GM12878 (cell line): ENCODE measurements around the gene ARHGAP26. TPM values are rescaled to one million over a fixed set of nuclear protein-coding genes. Genes with fewer than 3 reads are reported as not detected.

Experiments
- ATAC-seq: fragments of 200-7000 bp; cut with Tn5 transposase; 3 replicates; pipeline ENCODE4 v1.9.1; 2020; ENCODE audit warnings: mild to moderate bottlenecking, moderate library complexity
- BruUV-seq: library from RNA; stranded (reverse); fragments of 400-500 nt; replicated peaks from 2 replicates; lab custom pipeline; 2021; lab: Mats Ljungman, UMichigan
- CTCF ChIA-PET: fragments of 300-600 bp; sonication (Branson Sonifier 250); formaldehyde crosslinking; extraction: SDS; loops from one replicate; lab custom pipeline; 2021; ENCODE audit warnings: inconsistent platforms; lab: Yijun Ruan, JAX
- POLR2A ChIA-PET: fragments of 350-600 bp; formaldehyde crosslinking; extraction: SDS; loops from one replicate; lab custom pipeline; 2021; ENCODE audit warnings: inconsistent platforms; lab: Charles Lee
- RAD21 ChIA-PET: fragments of 300-600 bp; sonication (Branson Sonifier 250); formaldehyde crosslinking; loops from one replicate; lab custom pipeline; 2023; ENCODE audit warnings: antibody characterized with exemption; ENCODE audit not compliant: unreplicated experiment; lab: Charles Lee
- SMC1A ChIA-PET: fragments of 300-600 bp; sonication (Branson Sonifier 250); formaldehyde crosslinking; loops from one replicate; lab custom pipeline; 2023; ENCODE audit not compliant: unreplicated experiment, uncharacterized antibody; lab: Charles Lee
- DNase-seq: peaks from one replicate; pipeline ENCODE4 v3.0.0-alpha.2; 2011; ENCODE audit warnings: low read depth, low spot score
- FAIRE-seq: peaks from 3 replicates; lab custom pipeline; 2011; peaks lifted over from hg19 to GRCh38; lab: Jason Lieb, UNC
- H2AFZ ChIP-seq: 2 replicates; pipeline ENCODE4 v1.6.0; 2011; ENCODE audit warnings: low read depth, low read length, control low read depth; ENCODE audit not compliant: control insufficient read depth
- H3K27ac ChIP-seq: 2 replicates; pipeline ENCODE4 v1.5.1; 2011; ENCODE audit warnings: control low read depth; ENCODE audit not compliant: control insufficient read depth, insufficient read depth
- H3K27me3 ChIP-seq, 2 experiments: replicated peaks in 1 of 2; 2 replicates each; pipeline versions ENCODE4 v1.6.0 to v1.6.1; 2011; ENCODE audit warnings: low read length in 1 of 2; ENCODE audit not compliant: control insufficient read depth in 2 of 2, insufficient read depth in 2 of 2
- H3K36me3 ChIP-seq, 2 experiments: 2 replicates each; pipeline ENCODE4 v1.5.1; 2011; ENCODE audit warnings: low read length in 1 of 2; ENCODE audit not compliant: control insufficient read depth in 2 of 2, insufficient read depth in 2 of 2
- H3K4me1 ChIP-seq: 2 replicates; pipeline ENCODE4 v1.6.1; 2011; ENCODE audit warnings: mild to moderate bottlenecking, low read length, moderate library complexity, mixed read lengths; ENCODE audit not compliant: control insufficient read depth, insufficient read depth
- H3K4me2 ChIP-seq: 2 replicates; pipeline ENCODE4 v1.6.0; 2011; ENCODE audit warnings: control low read depth; ENCODE audit not compliant: control insufficient read depth, insufficient read depth
- H3K4me3 ChIP-seq: fragments of 200-600 bp; sonication (generic); 2 replicates; pipeline ENCODE4 v1.5.1; 2016
- H3K79me2 ChIP-seq: 2 replicates; pipeline ENCODE4 v1.6.0; 2011; ENCODE audit warnings: low read length; ENCODE audit not compliant: control insufficient read depth, insufficient read depth
- H3K9ac ChIP-seq: 2 replicates; pipeline ENCODE4 v1.8.0; 2011; ENCODE audit warnings: low read length, control low read depth, mixed read lengths; ENCODE audit not compliant: control insufficient read depth, insufficient read depth
- H3K9me3 ChIP-seq: replicated peaks from 3 replicates; pipeline ENCODE4 v1.5.1; 2011; ENCODE audit warnings: mild to moderate bottlenecking, low read length; ENCODE audit not compliant: control insufficient read depth, insufficient read depth
- H4K20me1 ChIP-seq: 2 replicates; pipeline ENCODE4 v1.6.0; 2011; ENCODE audit not compliant: control insufficient read depth, insufficient read depth
- E4F1 ChIP-seq: fragments of 450-650 bp; IDR thresholded peaks from 2 replicates; pipeline ENCODE4 v1.6.1; 2018; ENCODE audit warnings: borderline replicate concordance, mild to moderate bottlenecking; ENCODE audit not compliant: partially characterized antibody
- MAX ChIP-seq: IDR thresholded peaks from 2 replicates; pipeline ENCODE4 v1.6.1; 2012; ENCODE audit warnings: low read depth, low read length, improper control_type of control experiment
- MEF2A ChIP-seq: IDR thresholded peaks from 2 replicates; pipeline ENCODE4 v1.6.1; 2011; ENCODE audit warnings: low read depth, mild to moderate bottlenecking, low read length, moderate library complexity; ENCODE audit not compliant: insufficient read depth
- NR2F1 ChIP-seq: fragments of 450-650 bp; conservative IDR thresholded peaks from 2 replicates; pipeline ENCODE4 v1.6.1; 2017; ENCODE audit warnings: mild to moderate bottlenecking
- PAX8 ChIP-seq: fragments of 450-650 bp; IDR thresholded peaks from 2 replicates; pipeline ENCODE4 v1.6.1; 2017; ENCODE audit warnings: mild to moderate bottlenecking, moderate library complexity
- SKIL ChIP-seq: fragments of 450-650 bp; IDR thresholded peaks from 2 replicates; pipeline ENCODE4 v1.6.1; 2017; ENCODE audit warnings: mild to moderate bottlenecking, low read depth, inconsistent platforms; ENCODE audit not compliant: poor library complexity, severe bottlenecking
- YY1 ChIP-seq: IDR thresholded peaks from 2 replicates; pipeline ENCODE4 v1.6.1; 2011; ENCODE audit warnings: low read depth, mild to moderate bottlenecking, low read length
- ZBTB33 ChIP-seq: fragments of 450-650 bp; IDR thresholded peaks from 2 replicates; pipeline ENCODE4 v1.6.1; 2017; ENCODE audit warnings: mild to moderate bottlenecking
- ZBTB4 ChIP-seq: fragments of 450-650 bp; formaldehyde crosslinking; IDR thresholded peaks from 2 replicates; pipeline ENCODE4 v1.4.0; 2022; ENCODE audit warnings: mild to moderate bottlenecking, moderate library complexity
- WGBS: methylation state at CpG from one replicate; pipeline ENCODE4 v1.1.6; 2016; ENCODE audit warnings: low lambda C conversion rate; ENCODE audit not compliant: insufficient replicate concordance, insufficient coverage; ENCODE audit errors: missing lambda C conversion rate; 5-methylcytosine and 5-hydroxymethylcytosine counted together
- in situ Hi-C: fragments of 300-500 bp; cut with MboI; formaldehyde crosslinking; loops from 9 replicates; pipeline ENCODE4 v1.14.3; 2018; ENCODE audit warnings: mixed read lengths
- intact Hi-C: fragments of 100-400 bp; cut with micrococcal nuclease; formaldehyde crosslinking; loops from one replicate; pipeline ENCODE4 v1.14.2; 2022; ENCODE audit not compliant: unreplicated experiment
- polyA plus RNA-seq, 11 experiments: library from polyadenylated mRNA; depleted of rRNA in 4 of 11; unstranded in 6 of 11; stranded (reverse) in 5 of 11; fragments of >200 nt; fragmentation: Nextera tagmentation in 4 of 11; fragmentation: Illumina TruSeq in 1 of 11; extraction: Ambion mirVana in 4 of 11; extraction: Trizol in 1 of 11; gene quantifications; 1 replicate in 1 of 11; 2 replicates in 10 of 11; pipeline versions ENCODE4 v1.2.1 to v1.2.3, GENCODE V29; 2011 to 2016; ENCODE audit warnings: inconsistent platforms in 2 of 11, missing spikeins in 2 of 11, low read depth in 1 of 11
- total RNA-seq, 4 experiments: library from RNA; depleted of rRNA in 3 of 4; stranded (reverse); fragments of >200 nt in 3 of 4; fragmentation: Illumina TruSeq in 1 of 4; extraction: Trizol in 1 of 4; gene quantifications; 2 replicates each; pipeline versions ENCODE4 v1.2.1 to v1.2.3, GENCODE V29; 2013 to 2021

ARHGAP26 gene
- total and polyA plus RNA-seq, 10 of the 15 experiments (the other 5 are each of a cell fraction or from before 2014, with no cell fraction given), result 9.4 to 41.5 (median 19.3) TPM

GRCh38 chr5:142929587-142929986 lies 159.4 kb downstream of the ARHGAP26 start (continued):
- TF ChIP-seq ZBTB4, result no peak
- TF ChIP-seq, all 136 proteins: peak for 0

GRCh38 chr5:142930395-142931110 lies 160.4 kb downstream of the ARHGAP26 start:
- ATAC-seq, result no peak
- no peaks in the 10 kb centered on the region for H3K27me3 ChIP-seq
- CTCF ChIA-PET, result interaction anchor here (0.8 kb wide), 1 partner anchor 9 kb away, joined by 4 read pairs; no protein-coding TSS in a partner anchor
- no peak overlapping the region for H3K9ac ChIP-seq
- intact Hi-C loops (no loop called here), in situ Hi-C loops (no loop called here)
- H3K4me3 ChIP-seq, result no peak overlapping the region
- no TSS peak for BruUV-seq
- H4K20me1 ChIP-seq, result no peaks in the 10 kb centered on the region
- no peak overlapping the region for H2AFZ ChIP-seq
- no peak overlapping the region for H3K27ac ChIP-seq
- POLR2A ChIA-PET, result no interaction called here
- WGBS, result 68% methylated on average over 7 of the region's 7 CpGs
- H3K36me3 ChIP-seq, result no peaks in the 10 kb centered on the region
- FAIRE-seq, result no peak
- H3K4me1 ChIP-seq, result peaks cover 4% of the 10 kb centered on the region; the same call in 1 of the 2 replicates
- no peaks in the 10 kb centered on the region for H3K9me3 ChIP-seq
- no peaks in the 10 kb centered on the region for H3K79me2 ChIP-seq
- SMC1A ChIA-PET, result interaction anchor here (1.6 to 1.7 kb wide), 2 partner anchors 9 to 33 kb away, joined by 3 to 4 read pairs; no protein-coding TSS in a partner anchor
- RAD21 ChIA-PET, result no interaction called here
- H3K4me2 ChIP-seq, result no peak overlapping the region
- DNase-seq, result no peak
- no peak for TF ChIP-seq MAX
- TF ChIP-seq ZBTB33, result no peak
- TF ChIP-seq SKIL, result no peak
- no peak for TF ChIP-seq MEF2A
- TF ChIP-seq YY1, result no peak
- TF ChIP-seq NR2F1, result no peak
- TF ChIP-seq E4F1, result no peak
- TF ChIP-seq PAX8, result no peak
